NB4 (cell line): ENCODE results near the gene STYK1.

Experiments used
- DNase-seq: peaks from one replicate; pipeline ENCODE4 v3.0.0; 2010; ENCODE audit warnings: low read depth
- H3K4me3 ChIP-seq: one replicate; pipeline ENCODE4 v1.5.1; 2011; ENCODE audit warnings: mild to moderate bottlenecking, low read depth, low read length, moderate library complexity
- CTCF ChIP-seq: IDR thresholded peaks from one replicate; pipeline ENCODE4 v1.5.1; 2012; ENCODE audit warnings: low read depth, low read length
- MAX ChIP-seq: IDR thresholded peaks from 2 replicates; pipeline ENCODE4 v1.6.1; 2011; ENCODE audit warnings: low read depth, low read length
- MYC ChIP-seq: IDR thresholded peaks from 2 replicates; pipeline ENCODE4 v1.6.1; 2011; ENCODE audit warnings: low read depth, low read length
- POLR2A ChIP-seq: IDR thresholded peaks from 2 replicates; pipeline ENCODE4 v1.6.1; 2011; ENCODE audit warnings: mild to moderate bottlenecking; ENCODE audit not compliant: insufficient read length; ENCODE audit errors: extremely low read depth

The STYK1 gene

GRCh38 chr12:10636611-10637010 lies 37.2 kb downstream of the STYK1 start:
- TF ChIP-seq POLR2A, result no peak
- no peak for TF ChIP-seq MYC
- TF ChIP-seq CTCF, result no peak
- TF ChIP-seq MAX, result no peak
- H3K4me3 ChIP-seq, result no peak overlapping the region
- DNase-seq, result no peak

GRCh38 chr12:10636124-10636523 lies 37.7 kb downstream of the STYK1 start:
- H3K4me3 ChIP-seq, result no peak overlapping the region
- DNase-seq, result no peak
- TF ChIP-seq MAX, result no peak

GRCh38 chr12:10635306-10635705 lies 38.5 kb downstream of the STYK1 start:
- TF ChIP-seq MAX (no peak), POLR2A (no peak), CTCF (no peak), MYC (no peak)
- no peak overlapping the region for H3K4me3 ChIP-seq
- no peak for DNase-seq

GRCh38 chr12:10634427-10634826 lies 39.4 kb downstream of the STYK1 start:
- no peak for TF ChIP-seq POLR2A
- TF ChIP-seq MYC, result no peak
- no peak overlapping the region for H3K4me3 ChIP-seq
- no peak for DNase-seq

- DNase-seq, result no peak
These were observed 40.3 kb downstream of the STYK1 start for GRCh38 chr12:10633541-10633940.

GRCh38 chr12:10632226-10632625 lies 41.6 kb downstream of the STYK1 start:
- H3K4me3 ChIP-seq, result no peak overlapping the region
- TF ChIP-seq MYC, result no peak
- TF ChIP-seq MAX, result no peak
- no peak for TF ChIP-seq CTCF
- no peak for TF ChIP-seq POLR2A
- DNase-seq, result no peak

More at GRCh38 chr12:10633541-10633940, 40.3 kb downstream of the STYK1 start:
- H3K4me3 ChIP-seq, result no peak overlapping the region
- TF ChIP-seq MYC, result no peak
- TF ChIP-seq CTCF, result no peak
- no peak for TF ChIP-seq POLR2A
- TF ChIP-seq MAX, result no peak

- H3K4me3 ChIP-seq, result no peak overlapping the region
- no peak for DNase-seq
- TF ChIP-seq POLR2A (no peak), MAX (no peak), MYC (no peak), CTCF (no peak)
These were observed 49.2 kb downstream of the STYK1 start for GRCh38 chr12:10624605-10625004.
